Transverse colon (tissue), 4 donors: ENCODE results near the gene ITGB6. TPM values are rescaled to one million over a fixed set of nuclear protein-coding genes. Genes with fewer than 3 reads are reported as not detected.

Source experiments
- DNase-seq: peaks from one replicate; pipeline ENCODE4 v3.0.0-alpha.2; 2019
- H3K27ac ChIP-seq, 4 donors: fragments of 200-600 bp; sonication (generic); 2 replicates each; pipeline ENCODE4 v1.5.1; 2016 to 2018; ENCODE audit warnings: inconsistent platforms in 4 of 4
- H3K27me3 ChIP-seq: fragments of 200-600 bp; sonication (generic); 2 replicates; pipeline ENCODE4 v1.5.1; 2017; ENCODE audit warnings: inconsistent platforms
- H3K36me3 ChIP-seq, 4 donors: fragments of 200-600 bp; sonication (generic); 2 replicates each; pipeline ENCODE4 v1.5.1; 2017 to 2019; ENCODE audit warnings: inconsistent platforms in 4 of 4
- H3K4me1 ChIP-seq, 4 donors: fragments of 200-600 bp; sonication (generic); 2 replicates each; pipeline ENCODE4 v1.5.1; 2017 to 2020; ENCODE audit warnings: inconsistent platforms in 4 of 4
- H3K4me3 ChIP-seq, 4 donors: fragments of 200-600 bp; sonication (generic); 1 replicate in 1 of 4; 2 replicates in 3 of 4; pipeline versions ENCODE4 v1.5.1 to v1.6.1; 2017 to 2019; ENCODE audit warnings: inconsistent platforms in 4 of 4
- H3K9me3 ChIP-seq, 2 donors: fragments of 200-600 bp; sonication (generic); 2 replicates each; pipeline ENCODE4 v1.5.1; 2017 to 2019; ENCODE audit warnings: inconsistent platforms in 2 of 2
- CTCF ChIP-seq, 5 experiments: fragments of 200-600 bp in 3 of 5; fragments of 450-650 bp in 2 of 5; sonication (generic) in 3 of 5; IDR thresholded peaks; 1 replicate in 2 of 5; 2 replicates in 3 of 5; pipeline ENCODE4 v1.5.1; 2016 to 2017; ENCODE audit warnings: antibody characterized with exemption in 5 of 5, inconsistent platforms in 3 of 5, mild to moderate bottlenecking in 2 of 5, moderate library complexity in 1 of 5
- EP300 ChIP-seq: sonication (generic); formaldehyde crosslinking; IDR thresholded peaks from one replicate; pipeline ENCODE4 v1.6.1; 2017; ENCODE audit warnings: antibody characterized with exemption, low read depth
- POLR2A ChIP-seq: fragments of 450-650 bp; IDR thresholded peaks from one replicate; pipeline ENCODE4 v1.6.1; 2016; ENCODE audit warnings: antibody characterized with exemption, mild to moderate bottlenecking, moderate library complexity
- POLR2AphosphoS5 ChIP-seq, 3 donors: sonication (generic); formaldehyde crosslinking; IDR thresholded peaks; one replicate each; pipeline ENCODE4 v1.6.1; 2016; ENCODE audit warnings: antibody characterized with exemption in 3 of 3
- WGBS, 2 donors: methylation state at CpG; one replicate each; pipeline ENCODE4 v1.1.5; 2018; ENCODE audit warnings: low coverage in 1 of 2; 5-methylcytosine and 5-hydroxymethylcytosine counted together
- in situ Hi-C, 4 donors: fragments of 200-750 bp; cut with MboI; loops; one replicate each; pipeline versions ENCODE4 v1.15.0 to v1.15.1; 2017; ENCODE audit warnings: low sequenced_read_pairs in 3 of 4, low pct_ligation_motif_present in 1 of 4, low pct_unique_long_range_greater_than_20kb in 1 of 4
- intact Hi-C: fragments of 100-400 bp; cut with DNase I; formaldehyde crosslinking; loops from one replicate; pipeline ENCODE4 v1.15.1; 2023; ENCODE audit warnings: low total_unique reads
- total RNA-seq, 4 donors: library from RNA; depleted of rRNA; stranded (reverse); fragments of >200 nt; gene quantifications; one replicate each; pipeline ENCODE4 v1.1.0, GENCODE V29; 2016

Gene ITGB6
- total RNA-seq, 4 donors from 2014 or later, result 7.6 to 28.8 (median 20.2) TPM

- Histone ChIP-seq H3K27me3 (no peaks in the 10 kb centered on the region), H3K4me3 (no peak overlapping the region), H3K9me3 (no peaks in the 10 kb centered on the region), H3K4me1 (peaks cover 0 to 19% (median 6%) of the 10 kb centered on the region in 4 donors), H3K27ac (peak overlapping the region in 2 of 4 donors; percentile 24 to 40), H3K36me3 (no peaks in the 10 kb centered on the region)
- intact Hi-C loops (no loop called here), in situ Hi-C loops (no loop called here)
- 38 to 56% methylated on average over 3 of the region's 3 CpGs for WGBS, 2 donors
- DNase-seq, result no peak
- TF ChIP-seq POLR2AphosphoS5 (IDR thresholded peaks at IDR 0.05), result peak in 1 of 3 donors; percentile 10
- no peak for TF ChIP-seq EP300
Observed at GRCh38 chr2:160168878-160169277, 31.2 kb downstream of the ITGB6 start.

GRCh38 chr2:160167089-160167740 lies 32.9 kb downstream of the ITGB6 start:
- in situ Hi-C loops (no loop called here), intact Hi-C loops (no loop called here)
- no peak for DNase-seq
- Histone ChIP-seq H3K4me1 (peaks cover 0 to 19% (median 6%) of the 10 kb centered on the region in 4 donors), H3K27me3 (no peaks in the 10 kb centered on the region), H3K27ac (no peak overlapping the region), H3K36me3 (no peaks in the 10 kb centered on the region), H3K4me3 (no peak overlapping the region), H3K9me3 (no peaks in the 10 kb centered on the region)
- TF ChIP-seq CTCF (IDR thresholded peaks at IDR 0.05), result no peak
- TF ChIP-seq POLR2AphosphoS5 (IDR thresholded peaks at IDR 0.05), result no peak
- TF ChIP-seq EP300, result no peak
- no peak for TF ChIP-seq POLR2A
- 85 to 87% methylated on average over 12 of the region's 12 CpGs for WGBS, 2 donors

- Histone ChIP-seq H3K9me3 (no peaks in the 10 kb centered on the region), H3K27me3 (no peaks in the 10 kb centered on the region), H3K27ac (no peak overlapping the region), H3K36me3 (no peaks in the 10 kb centered on the region), H3K4me3 (no peak overlapping the region), H3K4me1 (peaks cover 0 to 19% (median 6%) of the 10 kb centered on the region in 4 donors)
- DNase-seq, result no peak
- no peak for TF ChIP-seq POLR2AphosphoS5 (IDR thresholded peaks at IDR 0.05)
- TF ChIP-seq CTCF (IDR thresholded peaks at IDR 0.05), result no peak
- TF ChIP-seq EP300, result no peak
- no peak for TF ChIP-seq POLR2A
- intact Hi-C loops, result no loop called here
- WGBS, 2 donors, result 64% methylated on average over 1 of the region's 1 CpG; no CpG with 5 or more reads in 1 of the 2 donors
- in situ Hi-C loops, result no loop called here
Observed at GRCh38 chr2:160165996-160166395, 34.1 kb downstream of the ITGB6 start.

GRCh38 chr2:160165081-160165480 lies 35.0 kb downstream of the ITGB6 start:
- no peaks in the 10 kb centered on the region for H3K36me3 ChIP-seq
- in situ Hi-C loops (no loop called here), intact Hi-C loops (no loop called here)
- DNase-seq, result no peak
- WGBS, 2 donors, result 33 to 50% methylated on average over 2 of the region's 2 CpGs
- no peaks in the 10 kb centered on the region for H3K27me3 ChIP-seq
- H3K9me3 ChIP-seq, result no peaks in the 10 kb centered on the region
- H3K27ac ChIP-seq, result no peak overlapping the region
- no peak overlapping the region for H3K4me3 ChIP-seq
- H3K4me1 ChIP-seq, result peaks cover 0 to 19% (median 6%) of the 10 kb centered on the region in 4 donors
- no peak for TF ChIP-seq POLR2A
- no peak for TF ChIP-seq CTCF (IDR thresholded peaks at IDR 0.05)
- TF ChIP-seq POLR2AphosphoS5 (IDR thresholded peaks at IDR 0.05), result no peak
- no peak for TF ChIP-seq EP300
